K562 (cell line): ENCODE data around the gene RBBP4.

Experiments
- ARNT ChIP-seq, 2 experiments: fragments of 450-650 bp; IDR thresholded peaks; 2 replicates each; pipeline ENCODE4 v1.6.1; 2016; ENCODE audit warnings: mild to moderate bottlenecking in 1 of 2
- CTCF ChIP-seq, 3 experiments: IDR thresholded peaks in 2 of 3; conservative IDR thresholded peaks in 1 of 3; 2 replicates each; pipeline ENCODE4 v1.5.1; 2011 to 2012; ENCODE audit warnings: low read length in 3 of 3, mild to moderate bottlenecking in 3 of 3, control low read depth in 2 of 3, improper control_type of control experiment in 1 of 3, inconsistent platforms in 1 of 3, low read depth in 1 of 3, mixed read lengths in 1 of 3, moderate library complexity in 1 of 3; ENCODE audit not compliant: insufficient read depth in 2 of 3
- GATA2 ChIP-seq: sonication (generic); formaldehyde crosslinking; IDR thresholded peaks from 2 replicates; pipeline ENCODE4 v1.4.0; 2020; ENCODE audit warnings: mild to moderate bottlenecking, missing genetic modification reagents
- HMG20B ChIP-seq: fragments of 250-450 bp; sonication (Bioruptor Pico); IDR thresholded peaks from 2 replicates; pipeline ENCODE4 v1.5.0; 2021; ENCODE audit warnings: mild to moderate bottlenecking
- PHF21A ChIP-seq: fragments of 450-650 bp; IDR thresholded peaks from 2 replicates; pipeline ENCODE4 v1.6.1; 2017; ENCODE audit warnings: low read depth, borderline replicate concordance
- ZBTB49 ChIP-seq: sonication (generic); formaldehyde crosslinking; IDR thresholded peaks from 2 replicates; pipeline ENCODE4 v1.8.0; 2022; ENCODE audit warnings: missing genetic modification reagents, mild to moderate bottlenecking, borderline replicate concordance

GRCh38 chr1:32701421-32701911 is 50.5 kb downstream of the RBBP4 start:
- no peak for TF ChIP-seq ARNT (IDR thresholded peaks at IDR 0.05)
- TF ChIP-seq GATA2 (CRISPR knock-in tag): no peak
- no peak for TF ChIP-seq CTCF (IDR thresholded peaks at IDR 0.05 in 2 of 3, conservative IDR thresholded peaks at IDR 0.05 in 1 of 3; ENCODE audit: insufficient read depth in 2 of 3, low read depth in 1 of 3, low read length in 3 of 3)
- TF ChIP-seq PHF21A: no peak
- no peak for TF ChIP-seq HMG20B
- no peak for TF ChIP-seq ZBTB49 (CRISPR knock-in tag)
